K562 (cell line): Measurements from ENCODE around the gene TMEM225B. TPM values are rescaled to one million over a fixed set of nuclear protein-coding genes. Genes with fewer than 3 reads are reported as not detected.

Source experiments
- ADNP ChIP-seq: fragments of 200-800 bp; sonication (Bioruptor generic); IDR thresholded peaks from 2 replicates; pipeline ENCODE4 v1.6.1; 2016; ENCODE audit warnings: missing genetic modification characterization, missing compliant biosample characterization
- BRD9 ChIP-seq: fragments of 450-650 bp; IDR thresholded peaks from 2 replicates; pipeline ENCODE4 v1.6.1; 2018; ENCODE audit warnings: low read depth; ENCODE audit not compliant: partially characterized antibody
- CAMTA2 ChIP-seq: fragments of 250-450 bp; sonication (Bioruptor Pico); conservative IDR thresholded peaks from 2 replicates; pipeline ENCODE4 v1.5.1; 2022
- CBX2 ChIP-seq: fragments of 200-600 bp; sonication (generic); IDR thresholded peaks from one replicate; pipeline ENCODE4 v1.6.1; 2012; ENCODE audit warnings: mild to moderate bottlenecking, low read length, inconsistent platforms; ENCODE audit not compliant: insufficient read depth, poor library complexity, severe bottlenecking
- CBX5 ChIP-seq: IDR thresholded peaks from 2 replicates; pipeline ENCODE4 v1.6.1; 2014; ENCODE audit warnings: low read depth, borderline replicate concordance
- ELF4 ChIP-seq: fragments of 450-650 bp; formaldehyde crosslinking; IDR thresholded peaks from 2 replicates; pipeline ENCODE4 v1.4.0; 2022; ENCODE audit warnings: missing genetic modification characterization
- ESRRA ChIP-seq: fragments of 450-650 bp; IDR thresholded peaks from 2 replicates; pipeline ENCODE4 v1.6.1; 2014; ENCODE audit warnings: low read depth, mild to moderate bottlenecking, moderate library complexity, borderline replicate concordance
- HNRNPUL1 ChIP-seq: fragments of 200-400 bp; formaldehyde crosslinking; IDR thresholded peaks from 2 replicates; pipeline ENCODE4 v1.6.1; 2017; ENCODE audit warnings: low read length
- MBD2 ChIP-seq: sonication (generic); IDR thresholded peaks from 2 replicates; pipeline ENCODE4 v1.6.1; 2016; ENCODE audit warnings: low read depth, borderline replicate concordance
- POLR2AphosphoS2 ChIP-seq: IDR thresholded peaks from 2 replicates; pipeline ENCODE4 v1.6.1; 2012; ENCODE audit warnings: low read length, improper control_type of control experiment
- RB1 ChIP-seq: fragments of 450-650 bp; IDR thresholded peaks from 2 replicates; pipeline ENCODE4 v1.6.1; 2017; ENCODE audit warnings: low read depth, mild to moderate bottlenecking
- SUPT5H ChIP-seq: fragments of 450-650 bp; IDR thresholded peaks from 2 replicates; pipeline ENCODE4 v1.6.1; 2016
- TAL1 ChIP-seq: fragments of 450-650 bp; IDR thresholded peaks from 2 replicates; pipeline ENCODE4 v1.6.1; 2016; ENCODE audit warnings: mild to moderate bottlenecking
- TBL1XR1 ChIP-seq, 2 experiments: IDR thresholded peaks; 2 replicates each; pipeline ENCODE4 v1.6.1; 2012; ENCODE audit warnings: improper control_type of control experiment in 2 of 2, low read length in 2 of 2, mild to moderate bottlenecking in 1 of 2
- THAP12 ChIP-seq: fragments of 250-450 bp; sonication (Bioruptor Pico); IDR thresholded peaks from 2 replicates; pipeline ENCODE4 v1.9.0; 2021; ENCODE audit warnings: mild to moderate bottlenecking, inconsistent platforms
- WHSC1 ChIP-seq: IDR thresholded peaks from one replicate; pipeline ENCODE4 v1.6.1; 2012; ENCODE audit warnings: low read length, control low read depth, inconsistent platforms
- YY1 ChIP-seq, 3 experiments: IDR thresholded peaks; 2 replicates each; pipeline ENCODE4 v1.6.1; 2011; ENCODE audit warnings: low read length in 2 of 3, mild to moderate bottlenecking in 2 of 3, moderate library complexity in 2 of 3, borderline replicate concordance in 1 of 3, control low read depth in 1 of 3, low read depth in 1 of 3; ENCODE audit not compliant: insufficient read depth in 3 of 3, insufficient replicate concordance in 2 of 3, control insufficient read depth in 1 of 3, insufficient read length in 1 of 3; ENCODE audit errors: extremely low read depth in 1 of 3
- ZC3H4 ChIP-seq: sonication (generic); formaldehyde crosslinking; IDR thresholded peaks from 2 replicates; pipeline ENCODE4 v1.9.0; 2021; ENCODE audit warnings: missing genetic modification reagents, borderline replicate concordance
- ZFP91 ChIP-seq: sonication (generic); formaldehyde crosslinking; IDR thresholded peaks from 2 replicates; pipeline ENCODE4 v1.8.0; 2022; ENCODE audit warnings: mild to moderate bottlenecking, missing genetic modification reagents
- ZNF232 ChIP-seq: sonication (generic); formaldehyde crosslinking; IDR thresholded peaks from 2 replicates; pipeline ENCODE4 v1.8.0; 2022; ENCODE audit warnings: mild to moderate bottlenecking, missing genetic modification reagents
- ZNF41 ChIP-seq: fragments of 250-450 bp; sonication (Bioruptor Pico); conservative IDR thresholded peaks from 2 replicates; pipeline ENCODE4 v1.4.0; 2020; ENCODE audit warnings: mild to moderate bottlenecking
- polyA plus RNA-seq, 8 experiments: library from polyadenylated mRNA; depleted of rRNA in 4 of 8; stranded (reverse) in 5 of 8; unstranded in 3 of 8; fragments of >200 nt; fragmentation: Nextera tagmentation in 2 of 8; fragmentation: Illumina TruSeq in 1 of 8; extraction: Ambion mirVana in 2 of 8; extraction: Trizol in 1 of 8; gene quantifications; 2 replicates each; pipeline versions ENCODE4 v1.2.1 to v1.2.3, GENCODE V29; 2011 to 2014; ENCODE audit warnings: inconsistent platforms in 1 of 8, missing spikeins in 1 of 8
- total RNA-seq, 7 experiments: library from RNA; depleted of rRNA in 6 of 7; stranded (reverse); fragments of >200 nt in 6 of 7; fragmentation: Illumina TruSeq in 2 of 7; extraction: Trizol in 2 of 7; gene quantifications; 2 replicates each; pipeline versions ENCODE4 v1.2.1 to v1.2.3, GENCODE V29; 2011 to 2021; ENCODE audit warnings: low replicate concordance in 1 of 7
- TF ChIP-seq, protein P1 (sequence below): fragments of 250-450 bp; sonication (Bioruptor Pico); IDR thresholded peaks from 2 replicates; pipeline ENCODE4 v1.4.0; 2020
- TF ChIP-seq, protein P2 (sequence below): fragments of 250-450 bp; sonication (Bioruptor Pico); IDR thresholded peaks from 2 replicates; pipeline ENCODE4 v1.8.0; 2021; ENCODE audit warnings: borderline replicate concordance, mild to moderate bottlenecking, moderate library complexity; ENCODE audit not compliant: poor library complexity, severe bottlenecking

TMEM225B gene
- total and polyA plus RNA-seq, 9 of the 15 experiments (the other 6 are each of a cell fraction or from before 2014, with no cell fraction given) = 0.08 to 0.73 (median 0.56) TPM

DNA sequence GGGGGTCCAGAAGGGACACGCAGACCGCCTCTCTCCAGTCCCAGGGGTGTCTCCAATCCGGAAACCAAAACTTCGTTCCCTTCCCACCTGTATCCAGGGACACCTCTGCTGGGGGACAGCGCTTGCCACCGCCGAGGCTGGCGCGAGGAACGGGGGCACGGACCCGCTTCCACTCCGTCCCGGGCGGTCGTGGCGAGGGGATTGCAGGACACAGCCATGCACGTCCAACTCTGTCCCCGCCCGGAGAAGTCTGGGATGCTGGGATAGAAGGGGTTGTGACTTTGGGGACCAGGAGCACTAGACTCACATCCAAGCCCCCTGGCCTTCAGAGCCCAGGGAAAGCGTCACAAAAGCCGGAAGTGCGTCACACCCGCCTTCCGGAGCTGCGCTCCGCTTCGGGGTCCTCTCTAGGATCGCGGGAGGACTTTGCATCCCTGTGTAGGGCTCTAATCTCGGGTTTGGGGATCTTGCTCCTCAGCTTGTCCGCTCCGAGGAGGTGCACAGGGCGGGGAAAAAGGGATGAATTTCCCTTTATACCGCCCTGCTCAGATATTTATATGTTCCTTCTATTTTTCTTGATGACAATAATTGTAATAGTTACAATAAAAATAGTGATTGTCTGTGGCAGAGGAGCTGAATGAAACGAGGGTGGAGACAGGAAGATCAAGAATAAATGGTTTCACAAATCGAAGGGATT is 46.2 kb upstream of the TMEM225B start, which contains the start of gene FAM200A (continued):
- TF ChIP-seq TBL1XR1 (IDR thresholded peaks at IDR 0.05; ENCODE audit: low read length in 2 of 2) (peak in 1 of 2 experiments; percentile 94; a peak in 2 of 4 replicates), WHSC1 (no peak), ZC3H4 (CRISPR knock-in tag) (no peak), SUPT5H (peak; percentile 94), RB1 (peak; percentile 73; the same call in 1 of the 2 replicates), MBD2 (peak; percentile 84), POLR2AphosphoS2 (peak; percentile 73; the same call in 1 of the 2 replicates), ZNF232 (peak; percentile 72; the same call in 1 of the 2 replicates), HNRNPUL1 (no peak), ESRRA (peak; percentile 70), BRD9 (no peak), YY1 (IDR thresholded peaks at IDR 0.05; ENCODE audit: borderline replicate concordance in 1 of 3, control insufficient read depth in 1 of 3, extremely low read depth in 1 of 3, insufficient read depth in 3 of 3, insufficient read length in 1 of 3, insufficient replicate concordance in 2 of 3, low read depth in 1 of 3, low read length in 2 of 3) (peak in 1 of 3 experiments; percentile 37), ELF4 (CRISPR knock-in tag) (0 out of 2 replicates have a peak, but pooled peaks have one; percentile 32), TAL1 (no peak), ZNF41 (CRISPR knock-in tag) (0 out of 2 replicates have a peak, but pooled peaks have one; percentile 6), ZFP91 (CRISPR knock-in tag) (no peak), ADNP (tag) (no peak), CBX5 (no peak), CAMTA2 (CRISPR knock-in tag) (no peak), THAP12 (CRISPR knock-in tag) (peak; percentile 99), CBX2 (no peak)
- TF ChIP-seq, protein P1, sequence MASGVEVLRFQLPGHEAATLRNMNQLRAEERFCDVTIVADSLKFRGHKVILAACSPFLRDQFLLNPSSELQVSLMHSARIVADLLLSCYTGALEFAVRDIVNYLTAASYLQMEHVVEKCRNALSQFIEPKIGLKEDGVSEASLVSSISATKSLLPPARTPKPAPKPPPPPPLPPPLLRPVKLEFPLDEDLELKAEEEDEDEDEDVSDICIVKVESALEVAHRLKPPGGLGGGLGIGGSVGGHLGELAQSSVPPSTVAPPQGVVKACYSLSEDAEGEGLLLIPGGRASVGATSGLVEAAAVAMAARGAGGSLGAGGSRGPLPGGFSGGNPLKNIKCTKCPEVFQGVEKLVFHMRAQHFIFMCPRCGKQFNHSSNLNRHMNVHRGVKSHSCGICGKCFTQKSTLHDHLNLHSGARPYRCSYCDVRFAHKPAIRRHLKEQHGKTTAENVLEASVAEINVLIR (CRISPR knock-in tag) = peak; percentile 95
- TF ChIP-seq, protein P2, sequence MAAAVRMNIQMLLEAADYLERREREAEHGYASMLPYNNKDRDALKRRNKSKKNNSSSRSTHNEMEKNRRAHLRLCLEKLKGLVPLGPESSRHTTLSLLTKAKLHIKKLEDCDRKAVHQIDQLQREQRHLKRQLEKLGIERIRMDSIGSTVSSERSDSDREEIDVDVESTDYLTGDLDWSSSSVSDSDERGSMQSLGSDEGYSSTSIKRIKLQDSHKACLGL (CRISPR knock-in tag) = no peak
